ENCODE data around the gene PLCXD3. TPM values are rescaled to one million over a fixed set of nuclear protein-coding genes. Genes with fewer than 3 reads are reported as not detected.

PLCXD3 gene
- 0.07 TPM in 1 of 2 replicates, not detected in the other for total RNA-seq (2014; rRNA removed; shearing (Covaris generic))
- 0.05 and 0.10 TPM in 2 replicates for polyA plus RNA-seq (2015; cell fraction: cytosol; rRNA removed)
- polyA plus RNA-seq (2015; cell fraction: nucleus; rRNA removed), result 0.03 and 0.06 TPM in 2 replicates

- DNase-seq (ENCODE audit: low read depth), result no peak
Measured at GRCh38 chr5:41510176-41510831, at the start of gene PLCXD3. PLCXD3 (minus strand) TSS chr5:41510601; CDS start chr5:41510526, 75 bp downstream.

GRCh38 chr5:41559184-41559583 lies 48.8 kb upstream of the PLCXD3 start:
- DNase-seq (ENCODE audit: low read depth), result no peak

DNA sequence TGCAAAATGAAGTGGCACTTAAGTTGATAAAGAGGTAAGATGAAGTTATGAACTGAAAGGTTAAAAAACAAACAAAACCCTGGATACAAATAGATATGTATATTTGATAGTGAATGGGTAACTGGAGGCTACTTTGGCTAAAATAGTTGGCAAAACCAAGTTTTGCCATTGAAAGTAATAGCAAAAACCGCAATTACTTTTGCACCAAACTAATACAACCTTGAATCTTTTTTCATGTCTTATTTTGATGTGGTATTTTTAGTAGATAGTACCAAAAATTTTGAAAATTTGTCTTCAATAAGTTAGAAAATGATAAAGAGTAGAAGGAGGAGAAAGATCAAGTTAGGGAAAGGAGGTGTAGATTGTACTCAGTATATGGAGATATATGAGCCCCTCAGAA lies 47.9 kb upstream of the PLCXD3 start:
- no peak for DNase-seq (ENCODE audit: low read depth)

GRCh38 chr5:41547991-41548390 lies 37.6 kb upstream of the PLCXD3 start:
- no peak for DNase-seq (ENCODE audit: low read depth)

- DNase-seq (ENCODE audit: low read depth), result no peak
Measured at GRCh38 chr5:41542183-41542582, 31.8 kb upstream of the PLCXD3 start.

DNA sequence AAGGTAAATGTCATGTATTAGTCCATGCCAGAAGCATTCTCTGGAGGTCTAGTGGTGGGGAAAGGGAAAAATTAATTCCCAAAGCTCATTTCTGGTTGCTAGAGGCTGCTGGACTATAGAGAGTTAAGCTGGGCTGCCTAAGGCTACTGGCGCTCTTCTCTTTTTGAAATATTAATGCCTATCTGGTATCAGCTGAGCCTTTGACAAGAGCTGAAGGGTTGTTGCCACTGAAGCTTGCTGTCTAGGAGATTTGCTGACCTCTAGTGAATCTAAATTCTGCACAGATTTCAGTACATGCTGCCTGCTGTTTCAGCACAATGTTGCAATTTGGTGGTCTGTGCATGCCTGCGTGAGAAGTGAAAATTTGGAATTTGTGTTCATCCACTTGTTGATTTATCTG lies 29.1 kb upstream of the PLCXD3 start:
- no peak for DNase-seq (ENCODE audit: low read depth)

- no peak for DNase-seq (ENCODE audit: low read depth)
Measured at GRCh38 chr5:41537581-41537980, 27.2 kb upstream of the PLCXD3 start.

- no peak for DNase-seq (ENCODE audit: low read depth)
Measured at GRCh38 chr5:41532485-41532884, 22.1 kb upstream of the PLCXD3 start.

- peak; percentile 99 for DNase-seq (ENCODE audit: low read depth)
Measured at GRCh38 chr5:41527201-41527779, 16.9 kb upstream of the PLCXD3 start.

DNA sequence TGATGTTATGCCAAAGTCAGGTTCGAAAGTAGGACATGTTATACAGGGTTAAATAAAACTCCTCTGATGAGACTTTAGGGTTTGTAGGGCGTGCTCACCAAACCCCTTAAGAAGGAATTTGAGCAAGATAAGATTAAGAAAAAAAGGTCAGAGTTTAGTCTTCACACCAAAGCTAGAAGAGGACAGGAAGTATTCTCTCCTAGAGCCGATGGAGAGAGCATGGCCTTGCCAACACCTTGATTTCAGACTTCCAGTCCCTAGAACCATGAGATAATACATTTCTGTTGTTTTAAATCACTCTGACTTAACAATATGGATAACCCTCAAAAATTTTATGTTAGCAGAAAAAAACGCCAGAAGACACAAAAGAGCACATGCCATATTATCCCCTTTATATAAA lies 16.3 kb upstream of the PLCXD3 start:
- DNase-seq (ENCODE audit: low read depth), result no peak

- peak; percentile 4 for DNase-seq (ENCODE audit: low read depth)
Measured at GRCh38 chr5:41524174-41524573, 13.8 kb upstream of the PLCXD3 start.

- no peak for DNase-seq (ENCODE audit: low read depth)
Measured at GRCh38 chr5:41522193-41522786, 11.9 kb upstream of the PLCXD3 start.

DNA sequence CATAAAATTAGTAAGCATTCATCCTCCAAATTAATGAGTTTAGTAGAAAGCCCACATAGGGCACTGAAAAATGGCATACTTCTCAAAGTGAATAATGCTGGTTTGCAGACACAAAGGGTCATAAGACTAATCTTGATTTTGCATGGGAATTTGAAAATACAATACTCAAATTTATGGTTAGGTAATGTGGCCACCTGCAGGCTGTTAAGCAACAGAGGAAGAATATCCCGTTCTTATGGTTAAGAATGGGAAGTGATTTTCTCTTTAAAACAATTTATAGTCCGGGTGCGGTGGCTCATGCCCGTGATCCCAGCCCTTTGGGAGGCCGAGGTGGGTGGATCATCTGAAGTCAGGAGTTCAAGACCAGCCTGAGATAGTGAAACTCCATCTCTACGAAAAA lies 9.4 kb upstream of the PLCXD3 start:
- DNase-seq (ENCODE audit: low read depth), result no peak

- no peak for DNase-seq (ENCODE audit: low read depth)
Measured at GRCh38 chr5:41517909-41518308, 7.5 kb upstream of the PLCXD3 start.

DNA sequence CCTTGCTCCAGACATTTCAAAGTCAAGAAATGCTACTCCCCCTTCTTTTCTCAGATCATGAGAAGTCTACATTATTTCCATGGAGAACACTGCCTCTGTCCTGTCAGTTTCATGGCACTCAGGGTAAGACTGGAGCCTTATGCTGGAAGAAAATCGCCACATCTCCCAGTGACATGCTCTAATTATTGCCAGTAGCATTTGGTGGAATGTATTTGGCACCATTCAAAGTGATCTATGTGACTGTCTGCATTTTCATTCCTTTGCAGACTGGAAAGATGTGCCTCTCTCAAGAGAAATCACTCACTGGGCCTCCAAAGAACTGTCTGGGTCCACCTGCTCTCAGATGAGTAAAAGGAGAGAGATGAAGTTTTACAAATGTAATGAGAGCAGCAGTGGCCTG lies 840 bp upstream of the PLCXD3 start:
- no peak for DNase-seq (ENCODE audit: low read depth)

DNA sequence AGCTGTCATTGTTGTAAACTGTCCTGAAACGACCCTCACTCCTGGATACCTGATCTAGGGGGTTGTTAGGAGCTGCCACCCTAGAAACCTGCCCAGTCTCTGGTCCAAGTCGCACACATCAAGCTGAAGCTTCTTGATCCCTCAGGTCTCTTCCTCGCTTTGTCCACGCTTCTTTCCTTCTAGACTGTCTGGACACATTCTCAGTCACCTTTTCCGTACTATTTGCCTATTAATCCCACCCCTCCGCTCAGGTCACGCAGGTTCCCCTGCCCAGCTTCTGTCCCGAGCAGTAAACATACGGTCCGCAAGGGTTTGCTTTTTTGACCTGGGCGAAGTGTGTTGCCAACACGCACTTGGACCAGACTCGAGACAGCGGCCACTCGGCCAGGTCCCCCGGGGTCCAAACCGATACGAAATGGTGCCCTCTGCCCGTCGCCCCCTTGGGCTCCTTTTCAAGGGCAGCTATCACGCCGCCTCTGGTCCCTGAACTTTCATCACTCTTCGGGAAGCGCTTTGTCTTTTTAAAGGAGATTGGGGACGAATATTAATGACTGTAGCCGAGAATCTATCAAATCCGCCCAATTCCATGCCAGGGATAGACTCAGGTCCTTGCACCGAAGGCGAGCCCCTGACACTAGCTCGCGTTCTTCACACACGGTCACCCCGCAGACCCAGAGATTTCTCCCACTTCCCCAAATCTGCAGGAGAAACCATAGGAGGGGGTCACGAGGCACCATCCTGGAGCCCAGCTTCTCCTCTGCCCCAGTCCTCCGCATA lies 814 bp downstream of the PLCXD3 start:
- no peak for DNase-seq (ENCODE audit: low read depth)

DNA sequence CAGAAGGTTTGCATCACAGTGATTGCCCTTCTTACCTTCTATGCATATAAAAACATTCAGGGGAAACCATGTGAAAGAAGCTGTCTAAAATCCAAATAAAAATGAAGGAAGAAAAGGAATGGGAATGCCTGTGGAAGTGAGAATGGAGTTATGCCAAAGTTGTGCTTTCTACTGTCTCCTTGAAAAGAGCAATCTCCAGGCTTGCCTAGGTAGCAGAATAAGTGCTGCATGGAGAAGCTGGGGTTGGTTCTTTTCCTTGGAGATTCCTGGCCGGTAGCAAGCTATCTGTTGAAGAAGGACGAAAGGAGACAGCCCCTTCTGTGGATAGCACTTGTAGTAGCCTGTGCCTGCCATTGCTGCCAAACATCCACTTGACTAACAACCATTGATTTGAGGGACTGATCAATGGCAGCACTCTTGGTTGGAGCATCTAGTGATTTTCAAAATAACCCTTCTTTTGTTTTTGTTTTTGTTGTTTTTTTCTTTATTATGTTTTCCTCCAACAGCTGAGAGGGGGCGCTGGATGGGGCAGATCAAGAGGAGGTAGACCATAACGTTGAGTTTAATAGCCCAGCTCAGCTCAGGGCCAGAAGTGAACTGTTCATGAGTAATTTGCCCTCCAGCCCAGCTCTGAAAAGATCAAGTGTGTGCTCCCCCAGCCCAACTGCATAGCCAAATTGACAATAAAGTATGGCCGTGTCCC lies 1.6 kb downstream of the PLCXD3 start:
- no peak for DNase-seq (ENCODE audit: low read depth)

- DNase-seq (ENCODE audit: low read depth), result peak; percentile 5
Measured at GRCh38 chr5:41508186-41508585, 2.2 kb downstream of the PLCXD3 start.

- DNase-seq (ENCODE audit: low read depth), result no peak
Measured at GRCh38 chr5:41507501-41507900, 2.9 kb downstream of the PLCXD3 start.

DNA sequence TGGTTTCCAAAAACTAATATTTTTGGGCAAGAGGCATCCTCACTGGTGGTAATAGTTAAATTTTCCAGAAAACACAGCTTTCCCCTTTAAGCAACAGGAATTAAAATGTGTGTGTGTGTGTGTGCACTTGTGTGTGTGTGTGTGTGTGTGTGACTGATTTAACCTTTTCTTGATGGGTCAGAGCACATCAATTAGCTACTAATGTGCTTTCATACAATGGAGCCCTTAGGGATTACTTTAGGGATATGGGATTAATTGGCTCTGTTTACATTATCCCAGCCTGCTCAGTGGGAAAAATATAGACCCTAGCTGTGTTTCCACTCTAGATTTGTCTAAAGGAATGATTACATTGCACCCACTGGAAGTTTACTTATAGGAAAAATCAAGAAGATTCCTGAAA lies 6.5 kb downstream of the PLCXD3 start:
- no peak for DNase-seq (ENCODE audit: low read depth)

- no peak for DNase-seq (ENCODE audit: low read depth)
Measured at GRCh38 chr5:41503310-41503709, 7.1 kb downstream of the PLCXD3 start.

Data from HT1080 (cell line).